Measurements from ENCODE around the gene SLC35A4. TPM values are rescaled to one million over a fixed set of nuclear protein-coding genes. Genes with fewer than 3 reads are reported as not detected.

The SLC35A4 gene
- total and polyA plus RNA-seq, 2 of the 13 experiments (the other 11 are each of a cell fraction or from before 2014, with no cell fraction given), result 0.71 to 4.0 TPM

DNA sequence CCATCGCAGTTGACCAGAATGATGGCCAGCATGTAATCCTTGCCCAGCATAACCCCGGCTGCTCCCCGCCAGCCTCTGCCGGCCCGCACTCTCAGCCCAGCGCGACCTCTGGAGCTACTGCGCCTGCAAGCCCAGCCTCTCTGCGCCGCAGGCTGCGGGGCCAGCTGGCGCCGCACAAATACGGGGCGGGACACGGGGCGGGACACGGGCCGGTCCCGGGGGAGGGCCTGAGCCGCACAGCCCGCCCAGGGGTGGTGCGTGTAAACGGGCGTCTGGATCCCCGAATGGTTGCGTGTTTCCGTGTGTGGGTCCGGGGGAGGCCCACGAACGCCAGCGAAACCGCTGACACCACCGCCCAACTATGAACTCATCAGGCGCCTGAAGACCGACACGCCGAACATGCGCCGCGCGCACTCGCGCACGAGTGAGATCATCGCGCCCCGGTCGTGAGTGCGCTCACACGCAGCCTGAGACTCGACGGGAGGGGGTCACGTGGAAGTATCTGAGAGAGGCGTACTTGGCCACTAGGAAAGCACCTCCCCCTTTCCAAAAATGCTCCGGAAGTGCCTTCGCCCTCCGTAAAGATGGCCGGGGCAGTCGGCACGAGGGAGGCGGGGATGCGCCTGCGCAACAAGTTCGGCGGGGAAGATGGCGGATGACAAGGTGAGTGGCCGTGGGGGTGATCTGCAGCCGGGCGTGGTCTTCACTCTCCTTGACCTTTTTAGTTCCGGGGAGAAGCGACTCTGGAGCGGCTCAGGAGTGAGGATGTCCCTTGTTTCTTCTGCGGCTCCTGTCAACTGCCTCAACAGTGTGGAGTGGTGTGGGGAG lies at the start of gene SLC35A4, which contains the start of gene APBB3 (continued):
- TF ChIP-seq, protein P1, sequence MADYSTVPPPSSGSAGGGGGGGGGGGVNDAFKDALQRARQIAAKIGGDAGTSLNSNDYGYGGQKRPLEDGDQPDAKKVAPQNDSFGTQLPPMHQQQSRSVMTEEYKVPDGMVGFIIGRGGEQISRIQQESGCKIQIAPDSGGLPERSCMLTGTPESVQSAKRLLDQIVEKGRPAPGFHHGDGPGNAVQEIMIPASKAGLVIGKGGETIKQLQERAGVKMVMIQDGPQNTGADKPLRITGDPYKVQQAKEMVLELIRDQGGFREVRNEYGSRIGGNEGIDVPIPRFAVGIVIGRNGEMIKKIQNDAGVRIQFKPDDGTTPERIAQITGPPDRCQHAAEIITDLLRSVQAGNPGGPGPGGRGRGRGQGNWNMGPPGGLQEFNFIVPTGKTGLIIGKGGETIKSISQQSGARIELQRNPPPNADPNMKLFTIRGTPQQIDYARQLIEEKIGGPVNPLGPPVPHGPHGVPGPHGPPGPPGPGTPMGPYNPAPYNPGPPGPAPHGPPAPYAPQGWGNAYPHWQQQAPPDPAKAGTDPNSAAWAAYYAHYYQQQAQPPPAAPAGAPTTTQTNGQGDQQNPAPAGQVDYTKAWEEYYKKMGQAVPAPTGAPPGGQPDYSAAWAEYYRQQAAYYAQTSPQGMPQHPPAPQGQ (CRISPR knock-in tag; IDR thresholded peaks at IDR 0.05; ENCODE audit: borderline replicate concordance), result no peak
- TF ChIP-seq ZNF224 (CRISPR knock-in tag; IDR thresholded peaks at IDR 0.05) (no peak), SRY (CRISPR knock-in tag; IDR thresholded peaks at IDR 0.05) (no peak), NFE2 (CRISPR knock-in tag; IDR thresholded peaks at IDR 0.05) (no peak)

DNA sequence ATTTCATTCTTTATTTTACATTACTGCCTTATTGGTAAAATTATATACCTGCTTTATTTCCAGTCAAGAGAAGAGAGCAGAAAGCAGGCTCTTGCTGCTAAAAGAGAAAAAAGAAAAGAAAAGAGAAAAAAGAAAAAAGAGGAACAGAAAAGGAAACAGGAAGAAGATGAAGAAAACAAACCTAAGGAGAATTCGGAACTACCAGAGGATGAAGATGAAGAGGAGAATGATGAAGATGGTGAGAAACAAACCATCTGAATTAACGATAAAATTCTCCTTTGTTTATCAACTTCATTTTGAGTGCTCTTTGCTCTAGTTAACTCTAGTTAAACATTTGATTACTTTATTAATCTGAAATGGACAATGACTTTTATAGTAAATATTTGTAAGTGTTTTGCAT lies 40.6 kb upstream of the SLC35A4 start:
- Histone ChIP-seq H2AFZ (ENCODE audit: low read length) (no peak overlapping the region), H3K4me2 (ENCODE audit: low read depth, low read length) (no peak overlapping the region), H3K27me3 (ENCODE audit: control insufficient read depth in 1 of 2, insufficient read depth in 2 of 2, low read length in 2 of 2) (no peaks in the 10 kb centered on the region), H3K4me3 (replicated peaks in 1 of 3; ENCODE audit: insufficient read depth in 1 of 3, low read depth in 2 of 3, low read length in 3 of 3) (no peak overlapping the region), H3K27ac (ENCODE audit: extremely low read length, insufficient read depth, low read length) (no peak overlapping the region), H4K20me1 (ENCODE audit: insufficient read depth, low read length) (no peaks in the 10 kb centered on the region), H3K79me2 (ENCODE audit: insufficient read depth, low read length) (no peaks in the 10 kb centered on the region), H3K9me3 (ENCODE audit: low read length) (no peaks in the 10 kb centered on the region), H3K4me1 (ENCODE audit: insufficient read depth, low read length) (no peaks in the 10 kb centered on the region), H3K36me3 (replicated peaks in 1 of 2; ENCODE audit: control insufficient read depth in 1 of 2, insufficient read depth in 2 of 2, low read length in 2 of 2) (peaks cover 16 to 51% of the 10 kb centered on the region in 2 experiments), H3K9ac (ENCODE audit: insufficient read depth, low read depth, low read length) (no peak overlapping the region)
- CTCF ChIA-PET (ENCODE audit: low intra/inter-chr PET ratio, low total read pairs), result no interaction called here
- ATAC-seq (no peak), FAIRE-seq (no peak), DNase-seq (ENCODE audit: low spot score) (no peak)
- POLR2A ChIA-PET, result no interaction called here
- intact Hi-C loops (cut with micrococcal nuclease; ENCODE audit: unreplicated experiment), result no loop called here
- BruUV-seq (replicated peaks), result no TSS peak
- WGBS (ENCODE audit: low lambda C conversion rate), result 96% methylated on average over 2 of the region's 2 CpGs
- TF ChIP-seq RARG (CRISPR knock-in tag; IDR thresholded peaks at IDR 0.05; ENCODE audit: low read depth) (no peak), ETV6 (CRISPR knock-in tag; conservative IDR thresholded peaks at IDR 0.05) (no peak), HNRNPL (IDR thresholded peaks at IDR 0.05; ENCODE audit: low read depth, low read length) (no peak), ZNF672 (CRISPR knock-in tag; IDR thresholded peaks at IDR 0.05) (no peak), ZBTB21 (CRISPR knock-in tag; IDR thresholded peaks at IDR 0.05) (no peak), NFE2L2 (IDR thresholded peaks at IDR 0.05; ENCODE audit: low read length) (no peak), FOXA3 (CRISPR knock-in tag; IDR thresholded peaks at IDR 0.05) (no peak), ZFP62 (CRISPR knock-in tag; IDR thresholded peaks at IDR 0.05) (no peak)
- in situ Hi-C loops (cut with HindIII; ENCODE audit: extremely low pct_ligation_motif_present, low pct_unique_long_range_greater_than_20kb), result no loop called here

Data from HepG2 (cell line).